NB4 (cell line): ENCODE data around the gene STRIP2.

Source experiments
- POLR2A ChIP-seq: IDR thresholded peaks from 2 replicates; pipeline ENCODE4 v1.6.1; 2011; ENCODE audit warnings: mild to moderate bottlenecking; ENCODE audit not compliant: insufficient read length; ENCODE audit errors: extremely low read depth
- TF ChIP-seq, protein P1 (sequence below): IDR thresholded peaks from one replicate; pipeline ENCODE4 v1.5.1; 2012; ENCODE audit warnings: low read depth, low read length

- TF ChIP-seq, protein P1, sequence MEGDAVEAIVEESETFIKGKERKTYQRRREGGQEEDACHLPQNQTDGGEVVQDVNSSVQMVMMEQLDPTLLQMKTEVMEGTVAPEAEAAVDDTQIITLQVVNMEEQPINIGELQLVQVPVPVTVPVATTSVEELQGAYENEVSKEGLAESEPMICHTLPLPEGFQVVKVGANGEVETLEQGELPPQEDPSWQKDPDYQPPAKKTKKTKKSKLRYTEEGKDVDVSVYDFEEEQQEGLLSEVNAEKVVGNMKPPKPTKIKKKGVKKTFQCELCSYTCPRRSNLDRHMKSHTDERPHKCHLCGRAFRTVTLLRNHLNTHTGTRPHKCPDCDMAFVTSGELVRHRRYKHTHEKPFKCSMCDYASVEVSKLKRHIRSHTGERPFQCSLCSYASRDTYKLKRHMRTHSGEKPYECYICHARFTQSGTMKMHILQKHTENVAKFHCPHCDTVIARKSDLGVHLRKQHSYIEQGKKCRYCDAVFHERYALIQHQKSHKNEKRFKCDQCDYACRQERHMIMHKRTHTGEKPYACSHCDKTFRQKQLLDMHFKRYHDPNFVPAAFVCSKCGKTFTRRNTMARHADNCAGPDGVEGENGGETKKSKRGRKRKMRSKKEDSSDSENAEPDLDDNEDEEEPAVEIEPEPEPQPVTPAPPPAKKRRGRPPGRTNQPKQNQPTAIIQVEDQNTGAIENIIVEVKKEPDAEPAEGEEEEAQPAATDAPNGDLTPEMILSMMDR: no peak
- no peak for TF ChIP-seq POLR2A
Measured at GRCh38 chr7:129517931-129518330, 83.7 kb downstream of the STRIP2 start.
